ENCODE results near the gene GOPC. TPM values are rescaled to one million over a fixed set of nuclear protein-coding genes. Genes with fewer than 3 reads are reported as not detected.

The GOPC gene
- total and polyA plus RNA-seq, 2 donors (not counting 1 experiment from before 2014, with no cell fraction given), result 8.9 to 26.7 TPM

DNA sequence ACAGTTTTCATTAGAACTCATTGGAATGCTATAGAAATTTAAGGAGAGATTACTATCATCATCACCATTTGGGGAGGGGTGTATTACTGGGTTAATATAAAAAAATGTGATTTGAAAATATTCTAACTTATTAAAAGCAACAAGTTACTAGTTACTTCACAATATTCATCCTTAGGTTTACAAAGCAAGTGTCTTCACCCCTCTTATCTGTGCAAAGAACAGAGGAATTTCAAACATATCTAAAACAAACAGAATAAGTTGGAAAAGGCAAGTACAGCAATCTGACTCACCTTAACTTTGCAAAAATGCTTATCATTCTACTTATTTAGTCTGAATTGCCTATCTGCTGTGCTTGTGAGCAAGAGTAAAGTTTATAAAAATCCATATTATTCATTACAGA, 87.0 kb downstream of the GOPC start:
- DNase-seq (no peak), ATAC-seq (ENCODE audit: low read depth) (no peak)
- Histone ChIP-seq H3K4me1 (ENCODE audit: control insufficient read depth in 2 of 2, insufficient read depth in 2 of 2, low read length in 2 of 2) (no peaks in the 10 kb centered on the region), H3K4me2 (replicated peaks; ENCODE audit: low read depth, low read length, poor library complexity, severe bottlenecking) (no peak overlapping the region), H4K20me1 (ENCODE audit: control insufficient read depth, insufficient read depth, low read length, poor library complexity, severe bottlenecking) (no peaks in the 10 kb centered on the region), H2AFZ (ENCODE audit: insufficient read depth, low read depth, low read length, poor library complexity, severe bottlenecking) (no peak overlapping the region), H3K4me3 (ENCODE audit: control extremely low read depth in 1 of 5, extremely low read depth in 1 of 5, insufficient read depth in 1 of 5, low read depth in 2 of 5, low read length in 4 of 5) (no peak overlapping the region), H3K27ac (ENCODE audit: low read length in 2 of 2) (no peak overlapping the region), H3K27me3 (replicated peaks in 1 of 4; ENCODE audit: control extremely low read depth in 1 of 4, control insufficient read depth in 3 of 4, insufficient read depth in 4 of 4, low read length in 3 of 4) (peaks cover 0 to 3% (median 0%) of the 10 kb centered on the region in 4 experiments), H3K9ac (ENCODE audit: low read length) (no peak overlapping the region), H3K36me3 (replicated peaks in 1 of 2; ENCODE audit: control extremely low read depth in 1 of 2, control insufficient read depth in 1 of 2, extremely low read depth in 1 of 2, insufficient read depth in 2 of 2, low read length in 1 of 2) (no peaks in the 10 kb centered on the region), H3K9me3 (ENCODE audit: control extremely low read depth in 1 of 3, control insufficient read depth in 2 of 3, insufficient read depth in 1 of 3, low read length in 2 of 3) (no peaks in the 10 kb centered on the region), H3K79me2 (ENCODE audit: control insufficient read depth, insufficient read depth, low read length) (no peaks in the 10 kb centered on the region)
- Mint-ChIP-seq H3K4me1 (no peaks in the 10 kb centered on the region), H3K9me3 (ENCODE audit: insufficient read depth) (no peaks in the 10 kb centered on the region), H3K27me3 (peaks cover 21% of the 10 kb centered on the region), H3K4me3 (no peak overlapping the region), H3K27ac (no peak overlapping the region)
- intact Hi-C loops (cut with micrococcal nuclease), result no loop called here
- CTCF ChIA-PET, result no interaction called here
- TF ChIP-seq EZH2 (IDR thresholded peaks at IDR 0.05; ENCODE audit: borderline replicate concordance, insufficient read depth, low read depth, low read length, poor library complexity, severe bottlenecking), result no peak
- TF ChIP-seq, protein P1, sequence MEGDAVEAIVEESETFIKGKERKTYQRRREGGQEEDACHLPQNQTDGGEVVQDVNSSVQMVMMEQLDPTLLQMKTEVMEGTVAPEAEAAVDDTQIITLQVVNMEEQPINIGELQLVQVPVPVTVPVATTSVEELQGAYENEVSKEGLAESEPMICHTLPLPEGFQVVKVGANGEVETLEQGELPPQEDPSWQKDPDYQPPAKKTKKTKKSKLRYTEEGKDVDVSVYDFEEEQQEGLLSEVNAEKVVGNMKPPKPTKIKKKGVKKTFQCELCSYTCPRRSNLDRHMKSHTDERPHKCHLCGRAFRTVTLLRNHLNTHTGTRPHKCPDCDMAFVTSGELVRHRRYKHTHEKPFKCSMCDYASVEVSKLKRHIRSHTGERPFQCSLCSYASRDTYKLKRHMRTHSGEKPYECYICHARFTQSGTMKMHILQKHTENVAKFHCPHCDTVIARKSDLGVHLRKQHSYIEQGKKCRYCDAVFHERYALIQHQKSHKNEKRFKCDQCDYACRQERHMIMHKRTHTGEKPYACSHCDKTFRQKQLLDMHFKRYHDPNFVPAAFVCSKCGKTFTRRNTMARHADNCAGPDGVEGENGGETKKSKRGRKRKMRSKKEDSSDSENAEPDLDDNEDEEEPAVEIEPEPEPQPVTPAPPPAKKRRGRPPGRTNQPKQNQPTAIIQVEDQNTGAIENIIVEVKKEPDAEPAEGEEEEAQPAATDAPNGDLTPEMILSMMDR (IDR thresholded peaks at IDR 0.05), result no peak
- POLR2A ChIA-PET, result no interaction called here

DNA sequence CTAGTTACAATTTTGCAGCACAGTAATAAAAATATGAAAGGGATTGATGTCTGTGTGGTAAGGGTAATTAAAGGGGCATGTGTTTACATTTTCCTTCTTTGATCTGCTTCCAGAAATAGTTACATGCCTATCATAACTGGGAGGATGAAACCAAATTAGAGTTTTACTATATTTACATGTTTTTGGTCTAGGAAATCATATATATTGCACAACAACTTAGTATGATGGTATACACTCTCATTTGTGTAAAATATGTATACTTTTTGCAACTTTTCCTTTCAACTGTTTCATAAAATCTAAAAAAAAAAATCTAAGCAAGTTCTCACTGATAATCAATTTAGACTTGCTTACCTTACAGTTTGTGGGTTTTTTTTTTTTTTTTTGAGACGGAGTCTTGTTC, 87.7 kb downstream of the GOPC start:
- Mint-ChIP-seq H3K4me1 (no peaks in the 10 kb centered on the region), H3K9me3 (ENCODE audit: insufficient read depth) (no peaks in the 10 kb centered on the region), H3K27me3 (peaks cover 24% of the 10 kb centered on the region), H3K4me3 (no peak overlapping the region), H3K27ac (no peak overlapping the region)
- Histone ChIP-seq H3K9ac (ENCODE audit: low read length) (no peak overlapping the region), H4K20me1 (ENCODE audit: control insufficient read depth, insufficient read depth, low read length, poor library complexity, severe bottlenecking) (no peaks in the 10 kb centered on the region), H3K27ac (ENCODE audit: low read length in 2 of 2) (no peak overlapping the region), H3K4me2 (replicated peaks; ENCODE audit: low read depth, low read length, poor library complexity, severe bottlenecking) (no peak overlapping the region), H3K9me3 (ENCODE audit: control extremely low read depth in 1 of 3, control insufficient read depth in 2 of 3, insufficient read depth in 1 of 3, low read length in 2 of 3) (no peaks in the 10 kb centered on the region), H2AFZ (ENCODE audit: insufficient read depth, low read depth, low read length, poor library complexity, severe bottlenecking) (no peak overlapping the region), H3K27me3 (replicated peaks in 1 of 4; ENCODE audit: control extremely low read depth in 1 of 4, control insufficient read depth in 3 of 4, insufficient read depth in 4 of 4, low read length in 3 of 4) (peaks cover 0 to 1% (median 0%) of the 10 kb centered on the region in 4 experiments), H3K79me2 (ENCODE audit: control insufficient read depth, insufficient read depth, low read length) (no peaks in the 10 kb centered on the region), H3K4me3 (ENCODE audit: control extremely low read depth in 1 of 5, extremely low read depth in 1 of 5, insufficient read depth in 1 of 5, low read depth in 2 of 5, low read length in 4 of 5) (no peak overlapping the region), H3K4me1 (ENCODE audit: control insufficient read depth in 2 of 2, insufficient read depth in 2 of 2, low read length in 2 of 2) (no peaks in the 10 kb centered on the region), H3K36me3 (replicated peaks in 1 of 2; ENCODE audit: control extremely low read depth in 1 of 2, control insufficient read depth in 1 of 2, extremely low read depth in 1 of 2, insufficient read depth in 2 of 2, low read length in 1 of 2) (no peaks in the 10 kb centered on the region)
- no CpG with 5 or more reads among the region's 1 CpG for WGBS (ENCODE audit: insufficient coverage)
- ATAC-seq (ENCODE audit: low read depth), result no peak
- ChIA-PET POLR2A (no interaction called here), CTCF (no interaction called here)
- intact Hi-C loops (cut with micrococcal nuclease), result no loop called here
- TF ChIP-seq, protein P1 (IDR thresholded peaks at IDR 0.05), result no peak
- no peak for TF ChIP-seq EZH2 (IDR thresholded peaks at IDR 0.05; ENCODE audit: borderline replicate concordance, insufficient read depth, low read depth, low read length, poor library complexity, severe bottlenecking)
- DNase-seq, result no peak
